ENCODE data around the gene PRDM16. TPM values are rescaled to one million over a fixed set of nuclear protein-coding genes. Genes with fewer than 3 reads are reported as not detected.

The PRDM16 gene
- total RNA-seq, 1 experiment from 2014 or later, result 0.09 TPM

DNA sequence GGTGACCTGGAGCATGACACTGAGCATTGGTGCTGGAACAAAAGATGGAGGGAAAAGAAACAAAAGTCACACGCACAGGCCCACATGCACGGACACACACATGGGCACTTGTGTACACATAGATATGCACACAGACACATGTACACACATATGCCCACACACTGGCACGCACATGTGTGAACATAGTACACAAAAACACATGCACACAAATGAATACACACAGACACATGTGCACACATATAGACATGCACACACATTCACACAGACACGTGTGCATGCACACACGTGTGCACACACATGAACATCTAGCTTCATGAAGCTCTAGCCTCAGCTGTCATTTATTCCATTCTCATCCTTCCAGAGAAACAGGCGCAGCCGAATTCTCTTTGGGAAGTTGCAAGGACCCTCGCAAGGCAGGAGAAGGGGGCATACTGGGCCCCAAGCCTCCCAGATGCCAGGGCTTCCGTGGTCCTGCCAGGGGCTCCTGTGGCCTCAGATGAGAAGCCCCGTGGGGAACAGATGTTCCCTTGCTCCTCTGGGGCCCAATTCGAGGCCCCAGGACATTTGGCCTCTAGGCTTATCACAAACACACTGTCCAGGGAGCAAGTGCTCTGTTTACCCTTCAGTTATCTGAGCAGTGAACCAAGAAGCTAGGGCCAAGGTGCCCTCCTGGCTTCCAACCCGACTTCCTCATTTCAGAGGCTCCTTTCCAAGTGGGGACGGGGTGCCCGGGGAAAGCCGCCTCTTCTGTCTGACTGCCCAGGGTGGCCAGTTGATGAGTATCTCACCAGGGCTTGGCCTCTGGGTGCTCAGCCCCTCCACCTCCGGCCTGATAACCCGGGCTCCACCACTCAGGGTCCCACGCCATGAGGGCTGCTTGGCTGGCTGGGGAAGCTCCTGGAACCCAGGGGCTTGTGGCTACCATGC lies 269.1 kb downstream of the PRDM16 start:
- H3K4me1 Mint-ChIP-seq (ENCODE audit: low read depth, unreplicated experiment), result peaks cover 8% of the 10 kb centered on the region
- no peaks in the 10 kb centered on the region for H3K9me3 Mint-ChIP-seq (ENCODE audit: low read depth, unreplicated experiment)
- no peak for DNase-seq
- TF ChIP-seq, protein P1, sequence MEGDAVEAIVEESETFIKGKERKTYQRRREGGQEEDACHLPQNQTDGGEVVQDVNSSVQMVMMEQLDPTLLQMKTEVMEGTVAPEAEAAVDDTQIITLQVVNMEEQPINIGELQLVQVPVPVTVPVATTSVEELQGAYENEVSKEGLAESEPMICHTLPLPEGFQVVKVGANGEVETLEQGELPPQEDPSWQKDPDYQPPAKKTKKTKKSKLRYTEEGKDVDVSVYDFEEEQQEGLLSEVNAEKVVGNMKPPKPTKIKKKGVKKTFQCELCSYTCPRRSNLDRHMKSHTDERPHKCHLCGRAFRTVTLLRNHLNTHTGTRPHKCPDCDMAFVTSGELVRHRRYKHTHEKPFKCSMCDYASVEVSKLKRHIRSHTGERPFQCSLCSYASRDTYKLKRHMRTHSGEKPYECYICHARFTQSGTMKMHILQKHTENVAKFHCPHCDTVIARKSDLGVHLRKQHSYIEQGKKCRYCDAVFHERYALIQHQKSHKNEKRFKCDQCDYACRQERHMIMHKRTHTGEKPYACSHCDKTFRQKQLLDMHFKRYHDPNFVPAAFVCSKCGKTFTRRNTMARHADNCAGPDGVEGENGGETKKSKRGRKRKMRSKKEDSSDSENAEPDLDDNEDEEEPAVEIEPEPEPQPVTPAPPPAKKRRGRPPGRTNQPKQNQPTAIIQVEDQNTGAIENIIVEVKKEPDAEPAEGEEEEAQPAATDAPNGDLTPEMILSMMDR (IDR thresholded peaks at IDR 0.05; ENCODE audit: unreplicated experiment), result no peak
- no peaks in the 10 kb centered on the region for H3K36me3 Mint-ChIP-seq (ENCODE audit: insufficient read depth, unreplicated experiment)
- no peak overlapping the region for H3K27ac Mint-ChIP-seq (ENCODE audit: unreplicated experiment)
- CTCF ChIA-PET, result no interaction called here
- peaks cover 14% of the 10 kb centered on the region for H3K27me3 Mint-ChIP-seq (ENCODE audit: unreplicated experiment)
- BruUV-seq (replicated peaks), result no TSS peak
- H3K4me3 Mint-ChIP-seq (ENCODE audit: low read depth, unreplicated experiment), result peak overlapping the region; percentile 14
- intact Hi-C loops (cut with micrococcal nuclease; ENCODE audit: unreplicated experiment), result no loop called here

DNA sequence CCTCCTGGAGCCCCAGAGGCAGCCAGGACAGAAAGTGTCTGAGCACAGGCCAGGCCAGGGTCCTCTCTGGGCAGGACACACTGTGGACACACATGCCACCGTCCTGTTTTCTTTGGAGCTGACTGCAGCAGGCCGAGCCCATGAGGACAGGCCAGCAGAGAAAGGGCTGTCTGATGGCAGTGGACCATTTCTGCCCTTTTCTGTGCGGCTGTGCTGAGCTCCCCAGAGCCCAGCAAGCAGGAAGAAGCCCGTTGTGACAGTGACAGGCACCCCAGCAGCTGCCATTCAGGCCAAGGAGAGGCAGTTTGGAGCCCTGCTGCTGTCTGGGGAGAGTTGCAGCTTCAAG lies 269.7 kb downstream of the PRDM16 start:
- no TSS peak for BruUV-seq (replicated peaks)
- CTCF ChIA-PET, result no interaction called here
- TF ChIP-seq, protein P1 (IDR thresholded peaks at IDR 0.05; ENCODE audit: unreplicated experiment), result no peak

DNA sequence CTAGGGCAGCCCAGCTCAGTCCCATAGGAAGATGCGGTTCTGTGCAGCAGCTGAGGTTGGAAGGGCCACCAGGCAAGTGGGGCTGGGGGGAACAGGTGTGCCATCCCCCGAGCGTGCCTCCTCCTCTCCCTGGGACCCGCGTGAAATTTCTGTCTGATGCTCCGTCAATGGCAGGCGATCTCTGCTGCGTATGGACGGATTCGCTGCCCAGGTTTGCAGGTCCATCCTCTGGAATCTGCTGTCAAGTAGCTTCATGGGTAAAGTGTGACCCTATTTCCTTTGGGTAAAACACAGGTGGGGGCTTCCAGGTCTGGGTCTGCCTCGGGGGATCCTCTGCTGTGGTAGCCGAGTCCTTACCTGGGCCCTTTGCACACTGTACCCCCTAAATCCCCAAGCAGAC lies 270.9 kb downstream of the PRDM16 start:
- no TSS peak for BruUV-seq (replicated peaks)

More for the DNA sequence above, 269.7 kb downstream of the PRDM16 start:
- peaks cover 8% of the 10 kb centered on the region for H3K4me1 Mint-ChIP-seq (ENCODE audit: low read depth, unreplicated experiment)
- peaks cover 14% of the 10 kb centered on the region for H3K27me3 Mint-ChIP-seq (ENCODE audit: unreplicated experiment)
- H3K4me3 Mint-ChIP-seq (ENCODE audit: low read depth, unreplicated experiment), result no peak overlapping the region
- DNase-seq, result no peak
- no peaks in the 10 kb centered on the region for H3K36me3 Mint-ChIP-seq (ENCODE audit: insufficient read depth, unreplicated experiment)
- H3K9me3 Mint-ChIP-seq (ENCODE audit: low read depth, unreplicated experiment), result peaks cover 3% of the 10 kb centered on the region
- intact Hi-C loops (cut with micrococcal nuclease; ENCODE audit: unreplicated experiment), result no loop called here
- H3K27ac Mint-ChIP-seq (ENCODE audit: unreplicated experiment), result no peak overlapping the region

DNA sequence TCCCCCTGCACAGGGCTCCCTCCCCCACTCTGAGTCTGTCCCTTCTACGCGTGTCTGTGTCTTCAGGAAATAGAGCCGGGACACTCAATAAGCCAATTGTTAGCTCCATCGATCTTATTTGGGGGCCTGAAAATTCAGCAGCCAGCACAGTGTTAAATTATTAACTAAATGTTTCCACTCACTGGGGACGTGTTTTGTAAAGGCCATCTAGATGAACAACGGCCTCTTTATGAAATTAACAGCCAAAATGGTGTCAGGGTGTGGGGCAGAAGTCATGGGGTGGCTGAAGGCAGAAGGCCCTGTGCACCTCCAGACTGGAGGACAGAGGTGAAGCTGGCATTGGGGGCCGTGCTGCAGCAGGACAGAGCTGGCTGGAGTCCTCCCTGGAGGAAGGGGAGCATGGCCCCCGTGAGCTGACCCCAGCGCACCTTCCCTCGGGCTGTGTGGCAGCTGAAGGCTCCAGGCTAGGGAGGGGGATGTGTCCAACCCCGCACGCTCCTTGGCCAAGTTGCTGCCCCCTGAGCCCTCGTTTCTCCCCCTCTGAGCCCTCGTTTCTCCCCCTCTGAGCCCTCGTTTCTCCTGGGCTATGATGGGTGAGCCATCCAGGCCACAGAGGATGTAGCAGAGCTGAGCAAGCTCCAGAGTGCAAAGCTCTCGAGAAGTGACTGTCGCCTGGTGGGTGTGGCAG lies 271.7 kb downstream of the PRDM16 start:
- DNase-seq, result peak; percentile 28
- CTCF ChIA-PET, result interaction anchor here (1.1 to 1.2 kb wide), 3 partner anchors 20 to 384 kb away, joined by 3 to 4 read pairs (median 3); no protein-coding TSS in a partner anchor
- Mint-ChIP-seq H3K27me3 (ENCODE audit: unreplicated experiment) (no peaks in the 10 kb centered on the region), H3K4me1 (ENCODE audit: low read depth, unreplicated experiment) (peaks cover 8% of the 10 kb centered on the region), H3K9me3 (ENCODE audit: low read depth, unreplicated experiment) (peaks cover 3% of the 10 kb centered on the region), H3K4me3 (ENCODE audit: low read depth, unreplicated experiment) (no peak overlapping the region), H3K36me3 (ENCODE audit: insufficient read depth, unreplicated experiment) (no peaks in the 10 kb centered on the region), H3K27ac (ENCODE audit: unreplicated experiment) (peak overlapping the region; percentile 63)
- intact Hi-C loops (cut with micrococcal nuclease; ENCODE audit: unreplicated experiment), result no loop called here
- BruUV-seq (replicated peaks), result no TSS peak
- TF ChIP-seq, protein P1 (IDR thresholded peaks at IDR 0.05; ENCODE audit: unreplicated experiment), result no peak

More for the DNA sequence above, 270.9 kb downstream of the PRDM16 start:
- Mint-ChIP-seq H3K27ac (ENCODE audit: unreplicated experiment) (no peak overlapping the region), H3K9me3 (ENCODE audit: low read depth, unreplicated experiment) (peaks cover 3% of the 10 kb centered on the region), H3K27me3 (ENCODE audit: unreplicated experiment) (peaks cover 4% of the 10 kb centered on the region), H3K4me3 (ENCODE audit: low read depth, unreplicated experiment) (no peak overlapping the region), H3K36me3 (ENCODE audit: insufficient read depth, unreplicated experiment) (no peaks in the 10 kb centered on the region), H3K4me1 (ENCODE audit: low read depth, unreplicated experiment) (peaks cover 8% of the 10 kb centered on the region)
- no peak for DNase-seq
- CTCF ChIA-PET, result interaction anchor here (0.9 kb wide), 1 partner anchor 9 kb away, joined by 5 read pairs; no protein-coding TSS in a partner anchor
- intact Hi-C loops (cut with micrococcal nuclease; ENCODE audit: unreplicated experiment), result no loop called here
- TF ChIP-seq, protein P1 (IDR thresholded peaks at IDR 0.05; ENCODE audit: unreplicated experiment), result no peak
